Endothelial cell (in vitro differentiated cells): ENCODE results near the gene SHROOM1. TPM values are rescaled to one million over a fixed set of nuclear protein-coding genes. Genes with fewer than 3 reads are reported as not detected.

Source experiments
- DNase-seq: peaks from one replicate; pipeline ENCODE4 v3.0.0; 2021; ENCODE audit warnings: low spot score
- H3K27ac Mint-ChIP-seq: one replicate; pipeline ENCODE4 v1.8.0; 2021; ENCODE audit warnings: mixed read lengths, inconsistent platforms; ENCODE audit not compliant: unreplicated experiment
- H3K27me3 Mint-ChIP-seq: one replicate; pipeline ENCODE4 v1.8.0; 2021; ENCODE audit warnings: mild to moderate bottlenecking, moderate library complexity, mixed read lengths, inconsistent platforms; ENCODE audit not compliant: unreplicated experiment
- H3K36me3 Mint-ChIP-seq: one replicate; pipeline ENCODE4 v1.8.0; 2021; ENCODE audit warnings: mild to moderate bottlenecking, low read depth, mixed read lengths, inconsistent platforms; ENCODE audit not compliant: unreplicated experiment
- H3K4me1 Mint-ChIP-seq: one replicate; pipeline ENCODE4 v1.8.0; 2021; ENCODE audit warnings: mild to moderate bottlenecking, mixed read lengths, inconsistent platforms; ENCODE audit not compliant: unreplicated experiment
- H3K4me3 Mint-ChIP-seq: one replicate; pipeline ENCODE4 v1.8.0; 2021; ENCODE audit warnings: mild to moderate bottlenecking, mixed read lengths, inconsistent platforms; ENCODE audit not compliant: unreplicated experiment
- H3K9me3 Mint-ChIP-seq: one replicate; pipeline ENCODE4 v1.8.0; 2021; ENCODE audit warnings: mixed read lengths, inconsistent platforms; ENCODE audit not compliant: unreplicated experiment
- total RNA-seq: library from RNA; stranded (reverse); fragmentation: NEBNext Ultra II Directional; extraction: Animal tissue kit (Norgen Biotek cat#: 25700); gene quantifications from one replicate; pipeline ENCODE4 v1.2.1, GENCODE V29; 2021; ENCODE audit not compliant: unreplicated experiment
- TF ChIP-seq, protein P1 (sequence below): fragments of 200-600 bp; sonication (generic); IDR thresholded peaks from one replicate; pipeline ENCODE4 v1.5.0; 2021; ENCODE audit warnings: antibody characterized with exemption; ENCODE audit not compliant: unreplicated experiment

SHROOM1 gene
- total RNA-seq, 1 donor from 2014 or later: 5.6 TPM

DNA sequence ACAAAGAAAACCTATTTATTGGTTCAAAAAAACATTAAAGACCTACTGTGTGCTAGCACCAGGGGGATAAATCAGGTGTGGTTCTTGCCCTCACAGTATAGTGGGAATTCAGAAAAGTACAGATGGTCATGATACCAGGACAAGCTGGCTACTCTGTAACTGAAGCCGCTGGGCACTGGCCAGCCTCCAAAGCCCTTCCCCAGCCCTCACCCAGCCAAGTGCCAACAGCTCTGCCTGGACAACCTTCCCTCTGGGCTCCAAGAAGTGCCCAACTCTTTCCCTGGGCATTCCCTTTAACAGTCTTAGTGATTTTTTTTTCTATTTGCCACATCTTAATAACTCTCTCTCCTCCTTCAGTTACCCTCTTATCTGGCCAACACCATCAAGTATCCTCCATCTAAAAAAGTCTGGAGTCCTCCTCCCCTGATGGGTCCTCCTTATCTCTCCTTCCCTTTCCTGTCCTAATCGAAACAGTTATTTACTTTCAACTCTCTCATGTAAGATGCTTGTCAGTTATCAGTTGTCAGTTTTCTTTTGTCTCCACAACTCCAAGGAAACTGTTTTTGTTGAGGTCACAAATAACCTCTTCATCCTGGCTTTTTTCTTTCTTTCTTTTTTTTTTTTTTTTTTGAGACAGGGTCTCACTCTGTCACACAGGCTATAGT lies 40.1 kb downstream of the SHROOM1 start:
- Mint-ChIP-seq H3K27me3 (peaks cover 6% of the 10 kb centered on the region), H3K36me3 (no peaks in the 10 kb centered on the region), H3K9me3 (no peaks in the 10 kb centered on the region), H3K4me3 (no peak overlapping the region), H3K4me1 (peaks cover 8% of the 10 kb centered on the region), H3K27ac (peak overlapping the region; percentile 1)
- TF ChIP-seq, protein P1, sequence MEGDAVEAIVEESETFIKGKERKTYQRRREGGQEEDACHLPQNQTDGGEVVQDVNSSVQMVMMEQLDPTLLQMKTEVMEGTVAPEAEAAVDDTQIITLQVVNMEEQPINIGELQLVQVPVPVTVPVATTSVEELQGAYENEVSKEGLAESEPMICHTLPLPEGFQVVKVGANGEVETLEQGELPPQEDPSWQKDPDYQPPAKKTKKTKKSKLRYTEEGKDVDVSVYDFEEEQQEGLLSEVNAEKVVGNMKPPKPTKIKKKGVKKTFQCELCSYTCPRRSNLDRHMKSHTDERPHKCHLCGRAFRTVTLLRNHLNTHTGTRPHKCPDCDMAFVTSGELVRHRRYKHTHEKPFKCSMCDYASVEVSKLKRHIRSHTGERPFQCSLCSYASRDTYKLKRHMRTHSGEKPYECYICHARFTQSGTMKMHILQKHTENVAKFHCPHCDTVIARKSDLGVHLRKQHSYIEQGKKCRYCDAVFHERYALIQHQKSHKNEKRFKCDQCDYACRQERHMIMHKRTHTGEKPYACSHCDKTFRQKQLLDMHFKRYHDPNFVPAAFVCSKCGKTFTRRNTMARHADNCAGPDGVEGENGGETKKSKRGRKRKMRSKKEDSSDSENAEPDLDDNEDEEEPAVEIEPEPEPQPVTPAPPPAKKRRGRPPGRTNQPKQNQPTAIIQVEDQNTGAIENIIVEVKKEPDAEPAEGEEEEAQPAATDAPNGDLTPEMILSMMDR: no peak
- no peak for DNase-seq

DNA sequence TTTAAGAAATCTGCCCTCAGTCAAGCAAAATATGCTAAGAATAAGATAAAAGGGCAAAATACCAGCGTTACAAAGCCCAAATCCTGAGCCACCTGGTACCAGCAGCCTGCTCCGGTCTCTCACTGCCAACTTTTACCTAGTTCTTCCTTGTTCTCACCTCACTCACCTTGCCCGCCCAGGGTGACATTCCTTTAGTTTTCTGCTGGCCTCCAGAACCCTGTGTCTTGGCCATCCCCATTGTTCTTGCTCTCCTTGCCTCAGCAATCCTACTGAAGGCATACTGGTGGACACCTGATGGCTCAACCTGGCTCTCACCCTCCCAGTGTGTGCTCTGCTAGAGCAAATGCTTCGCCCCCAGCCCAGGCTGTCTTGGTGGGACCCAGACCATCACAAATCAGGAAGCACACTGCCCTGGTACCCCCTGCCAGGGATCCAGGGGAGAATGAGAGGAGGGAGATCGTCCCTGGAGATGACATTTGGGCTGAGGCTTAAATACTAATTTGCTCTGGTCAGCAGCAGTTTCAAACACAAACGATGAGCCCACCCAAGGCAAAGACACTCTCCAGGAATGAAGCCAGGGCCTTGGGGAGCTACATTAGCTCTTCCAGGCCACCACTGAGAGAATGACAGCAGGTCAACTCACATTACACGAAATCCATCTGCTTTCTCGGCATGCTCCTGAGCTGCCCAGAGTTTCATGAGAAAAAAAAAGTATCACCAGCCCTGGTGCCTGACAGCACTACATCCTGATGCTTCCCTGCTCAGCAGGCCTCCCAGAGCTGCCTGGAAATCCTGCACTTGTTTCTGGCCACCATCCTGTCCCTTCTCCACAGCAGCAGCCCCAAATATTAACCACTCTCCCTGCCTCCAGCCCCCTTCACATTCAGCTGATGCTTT lies 41.2 kb downstream of the SHROOM1 start:
- H3K4me1 Mint-ChIP-seq: peaks cover 8% of the 10 kb centered on the region
- no peak for DNase-seq

GRCh38 chr5:132788508-132788907 lies 41.9 kb downstream of the SHROOM1 start:
- H3K4me1 Mint-ChIP-seq: peaks cover 8% of the 10 kb centered on the region
- H3K9me3 Mint-ChIP-seq: no peaks in the 10 kb centered on the region
- no peak overlapping the region for H3K4me3 Mint-ChIP-seq

More for the DNA sequence above, 41.2 kb downstream of the SHROOM1 start:
- peaks cover 6% of the 10 kb centered on the region for H3K27me3 Mint-ChIP-seq
- H3K27ac Mint-ChIP-seq: no peak overlapping the region
- H3K36me3 Mint-ChIP-seq: no peaks in the 10 kb centered on the region
- no peak overlapping the region for H3K4me3 Mint-ChIP-seq
- H3K9me3 Mint-ChIP-seq: no peaks in the 10 kb centered on the region
- TF ChIP-seq, protein P1: no peak

DNA sequence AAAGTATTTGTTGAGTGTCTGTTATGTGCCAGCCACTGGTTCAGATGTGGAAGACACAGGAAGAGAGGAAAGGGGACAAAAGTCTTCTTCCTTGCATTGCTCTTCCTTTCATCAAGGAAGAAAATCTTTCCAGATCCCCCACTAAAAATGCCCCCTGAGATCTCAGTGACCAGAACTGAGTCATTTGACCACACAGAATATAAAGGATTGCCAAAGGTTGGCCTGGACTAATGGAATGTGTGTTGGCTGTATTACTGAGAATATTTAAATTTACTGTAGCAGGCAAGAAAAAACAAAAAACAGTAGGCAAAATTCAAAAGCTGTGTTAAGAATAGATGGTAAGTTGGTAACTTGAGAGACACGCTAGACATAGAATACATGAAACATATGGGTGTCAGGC lies 43.4 kb downstream of the SHROOM1 start:
- Mint-ChIP-seq H3K4me3 (no peak overlapping the region), H3K27me3 (peaks cover 6% of the 10 kb centered on the region), H3K27ac (no peak overlapping the region), H3K36me3 (no peaks in the 10 kb centered on the region), H3K9me3 (no peaks in the 10 kb centered on the region), H3K4me1 (peaks cover 11% of the 10 kb centered on the region)
- DNase-seq: no peak
- TF ChIP-seq, protein P1: no peak

More at GRCh38 chr5:132788508-132788907, 41.9 kb downstream of the SHROOM1 start:
- DNase-seq: no peak
- TF ChIP-seq, protein P1: no peak
- H3K36me3 Mint-ChIP-seq: no peaks in the 10 kb centered on the region
- peaks cover 6% of the 10 kb centered on the region for H3K27me3 Mint-ChIP-seq
- H3K27ac Mint-ChIP-seq: no peak overlapping the region

DNA sequence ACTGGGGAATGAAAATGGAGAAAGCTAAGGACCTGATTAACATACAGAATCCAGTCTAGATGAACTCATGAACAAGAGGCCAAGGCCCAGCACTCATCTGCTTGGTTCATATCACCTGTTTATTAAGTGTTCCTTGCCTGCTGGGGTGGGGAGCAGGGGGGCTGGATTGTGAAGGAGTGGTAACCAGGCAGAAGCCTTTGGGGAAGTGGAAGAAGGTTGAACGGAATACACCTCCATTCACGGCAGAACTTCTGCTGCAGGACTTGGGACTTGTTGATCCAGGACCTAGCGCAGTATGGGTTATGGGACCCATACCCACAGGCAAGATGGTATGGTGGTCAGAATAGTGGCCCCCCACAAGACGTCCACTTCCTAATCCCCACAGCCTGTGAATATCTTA lies 44.6 kb downstream of the SHROOM1 start:
- H3K27me3 Mint-ChIP-seq: peaks cover 6% of the 10 kb centered on the region
- H3K4me3 Mint-ChIP-seq: no peak overlapping the region
- H3K4me1 Mint-ChIP-seq: peaks cover 14% of the 10 kb centered on the region
- DNase-seq: no peak
- TF ChIP-seq, protein P1: no peak
- no peak overlapping the region for H3K27ac Mint-ChIP-seq
- no peaks in the 10 kb centered on the region for H3K36me3 Mint-ChIP-seq
- no peaks in the 10 kb centered on the region for H3K9me3 Mint-ChIP-seq
